Natural killer cell (primary cell): Measurements from ENCODE around the gene LRRC18. TPM values are rescaled to one million over a fixed set of nuclear protein-coding genes. Genes with fewer than 3 reads are reported as not detected.

ENCODE experiments used
- ATAC-seq, 3 donors: fragments of 150-1000 bp in 2 of 3; fragments of 200-7000 bp in 1 of 3; cut with Tn5 transposase; 1 replicate in 1 of 3; 2 replicates in 2 of 3; pipeline ENCODE4 v1.10.0; 2021; ENCODE audit warnings: mild to moderate bottlenecking in 2 of 3, moderate library complexity in 2 of 3
- DNase-seq, 2 donors: peaks; one replicate each; pipeline versions ENCODE4 v3.0.0 to v3.0.0-alpha.2; 2013 to 2021; ENCODE audit warnings: mixed read lengths in 1 of 2
- H3K27ac ChIP-seq: one replicate; pipeline ENCODE4 v1.5.1; 2013; ENCODE audit warnings: mild to moderate bottlenecking, low read length
- H3K27me3 ChIP-seq: one replicate; pipeline ENCODE4 v1.6.1; 2013; ENCODE audit warnings: low read length; ENCODE audit not compliant: control insufficient read depth, insufficient read depth
- H3K36me3 ChIP-seq: one replicate; pipeline ENCODE4 v1.6.1; 2013; ENCODE audit warnings: low read length; ENCODE audit not compliant: control insufficient read depth, insufficient read depth
- H3K4me1 ChIP-seq: one replicate; pipeline ENCODE4 v1.6.1; 2013; ENCODE audit warnings: low read length; ENCODE audit not compliant: control insufficient read depth, insufficient read depth
- H3K4me3 ChIP-seq: one replicate; pipeline ENCODE4 v1.5.1; 2013; ENCODE audit warnings: low read length
- H3K9me3 ChIP-seq: one replicate; pipeline ENCODE4 v1.6.1; 2013; ENCODE audit warnings: low read length; ENCODE audit not compliant: control insufficient read depth, insufficient read depth
- H3K27ac Mint-ChIP-seq, 2 donors: one replicate each; pipeline ENCODE4 v1.8.0; 2022; ENCODE audit warnings: mild to moderate bottlenecking in 2 of 2, mixed read lengths in 2 of 2, moderate library complexity in 1 of 2
- H3K27me3 Mint-ChIP-seq, 2 donors: one replicate each; pipeline ENCODE4 v1.8.0; 2022; ENCODE audit warnings: low read depth in 2 of 2, mixed read lengths in 2 of 2
- H3K36me3 Mint-ChIP-seq: one replicate; pipeline ENCODE4 v1.8.0; 2022; ENCODE audit warnings: mixed read lengths
- H3K4me1 Mint-ChIP-seq, 2 donors: one replicate each; pipeline ENCODE4 v1.8.0; 2022; ENCODE audit warnings: mixed read lengths in 2 of 2
- H3K4me3 Mint-ChIP-seq: one replicate; pipeline ENCODE4 v1.8.0; 2022; ENCODE audit warnings: mild to moderate bottlenecking, moderate library complexity, mixed read lengths
- H3K9me3 Mint-ChIP-seq, 2 donors: one replicate each; pipeline ENCODE4 v1.8.0; 2022; ENCODE audit warnings: mixed read lengths in 2 of 2
- WGBS: methylation state at CpG from one replicate; pipeline ENCODE4 v1.1.7; 2013; ENCODE audit warnings: missing lambda C conversion rate; ENCODE audit not compliant: insufficient coverage; 5-methylcytosine and 5-hydroxymethylcytosine counted together
- intact Hi-C: fragments of 100-400 bp; cut with micrococcal nuclease; formaldehyde crosslinking; loops from one replicate; pipeline ENCODE4 v1.14.2; 2022
- total RNA-seq, 4 donors: library from RNA; stranded (reverse); fragments of 120-200 nt in 1 of 4; gene quantifications; one replicate each; pipeline versions ENCODE4 v1.2.3 to v1.2.4, GENCODE V29; 2013 to 2022
- TF ChIP-seq, protein P1 (sequence below): fragments of 200-600 bp; IDR thresholded peaks from one replicate; pipeline ENCODE4 v1.8.0; 2022; ENCODE audit warnings: antibody characterized with exemption

Gene LRRC18
- total RNA-seq, 3 donors from 2014 or later (not counting 1 experiment from before 2014, with no cell fraction given) = not detected

DNA sequence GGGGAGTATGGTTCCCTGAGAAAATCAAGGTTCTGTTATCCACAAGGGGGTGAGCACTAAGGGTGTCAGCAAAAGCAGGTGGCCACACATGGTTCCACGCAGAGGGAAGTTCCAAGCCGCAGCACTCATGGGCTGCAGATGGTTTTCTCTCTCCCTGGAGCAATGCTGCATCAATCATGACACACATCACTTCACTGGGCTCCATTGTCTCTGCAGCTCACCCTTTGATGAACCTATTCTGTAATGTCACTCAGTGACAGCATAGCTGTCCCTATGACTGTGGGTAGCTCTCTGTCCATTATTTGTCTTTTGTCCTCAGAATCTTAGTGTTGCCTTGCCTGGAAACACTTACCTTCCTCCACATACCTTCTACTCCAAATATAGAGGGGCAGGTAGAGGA, 34.8 kb downstream of the LRRC18 start:
- Mint-ChIP-seq H3K9me3 (no peaks in the 10 kb centered on the region), H3K27me3 (peaks cover 0 to 6% of the 10 kb centered on the region in 2 donors), H3K4me1 (no peaks in the 10 kb centered on the region), H3K27ac (no peak overlapping the region), H3K36me3 (no peaks in the 10 kb centered on the region), H3K4me3 (no peak overlapping the region)
- Histone ChIP-seq H3K4me3 (no peak overlapping the region), H3K27me3 (no peaks in the 10 kb centered on the region), H3K36me3 (no peaks in the 10 kb centered on the region), H3K4me1 (no peaks in the 10 kb centered on the region), H3K9me3 (no peaks in the 10 kb centered on the region), H3K27ac (no peak overlapping the region)
- ATAC-seq (no peak), DNase-seq (no peak)
- TF ChIP-seq, protein P1, sequence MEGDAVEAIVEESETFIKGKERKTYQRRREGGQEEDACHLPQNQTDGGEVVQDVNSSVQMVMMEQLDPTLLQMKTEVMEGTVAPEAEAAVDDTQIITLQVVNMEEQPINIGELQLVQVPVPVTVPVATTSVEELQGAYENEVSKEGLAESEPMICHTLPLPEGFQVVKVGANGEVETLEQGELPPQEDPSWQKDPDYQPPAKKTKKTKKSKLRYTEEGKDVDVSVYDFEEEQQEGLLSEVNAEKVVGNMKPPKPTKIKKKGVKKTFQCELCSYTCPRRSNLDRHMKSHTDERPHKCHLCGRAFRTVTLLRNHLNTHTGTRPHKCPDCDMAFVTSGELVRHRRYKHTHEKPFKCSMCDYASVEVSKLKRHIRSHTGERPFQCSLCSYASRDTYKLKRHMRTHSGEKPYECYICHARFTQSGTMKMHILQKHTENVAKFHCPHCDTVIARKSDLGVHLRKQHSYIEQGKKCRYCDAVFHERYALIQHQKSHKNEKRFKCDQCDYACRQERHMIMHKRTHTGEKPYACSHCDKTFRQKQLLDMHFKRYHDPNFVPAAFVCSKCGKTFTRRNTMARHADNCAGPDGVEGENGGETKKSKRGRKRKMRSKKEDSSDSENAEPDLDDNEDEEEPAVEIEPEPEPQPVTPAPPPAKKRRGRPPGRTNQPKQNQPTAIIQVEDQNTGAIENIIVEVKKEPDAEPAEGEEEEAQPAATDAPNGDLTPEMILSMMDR = no peak
- intact Hi-C loops = no loop called here
- 89% methylated on average over 2 of the region's 2 CpGs for WGBS

DNA sequence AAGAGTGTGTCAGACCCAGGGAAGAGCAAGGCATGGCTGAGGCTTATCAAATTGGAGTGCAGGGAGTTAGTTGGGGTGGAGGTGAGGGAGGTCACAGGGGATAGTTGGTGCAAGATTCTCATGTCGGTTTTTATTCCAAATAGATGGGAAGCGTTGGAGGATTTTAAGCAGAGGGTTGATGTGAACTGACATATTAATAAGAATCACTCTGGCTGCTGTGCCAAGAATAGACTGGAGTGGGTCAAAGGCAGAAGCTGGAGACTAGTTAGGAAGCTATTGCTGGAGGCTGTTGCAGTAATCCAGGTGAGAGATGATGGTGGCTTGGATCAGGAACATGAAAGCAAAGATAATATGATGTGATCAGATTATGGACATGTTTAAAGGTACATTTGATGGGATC, 36.5 kb downstream of the LRRC18 start:
- no peak for DNase-seq
- Histone ChIP-seq H3K36me3 (no peaks in the 10 kb centered on the region), H3K27ac (no peak overlapping the region), H3K9me3 (no peaks in the 10 kb centered on the region), H3K4me3 (no peak overlapping the region), H3K4me1 (no peaks in the 10 kb centered on the region), H3K27me3 (no peaks in the 10 kb centered on the region)
- Mint-ChIP-seq H3K4me3 (no peak overlapping the region), H3K4me1 (no peaks in the 10 kb centered on the region), H3K27me3 (peaks cover 0 to 5% of the 10 kb centered on the region in 2 donors), H3K27ac (no peak overlapping the region), H3K9me3 (no peaks in the 10 kb centered on the region), H3K36me3 (no peaks in the 10 kb centered on the region)
- 80% methylated on average over 2 of the region's 2 CpGs for WGBS
- TF ChIP-seq, protein P1 = no peak
- intact Hi-C loops = no loop called here
- ATAC-seq = no peak

DNA sequence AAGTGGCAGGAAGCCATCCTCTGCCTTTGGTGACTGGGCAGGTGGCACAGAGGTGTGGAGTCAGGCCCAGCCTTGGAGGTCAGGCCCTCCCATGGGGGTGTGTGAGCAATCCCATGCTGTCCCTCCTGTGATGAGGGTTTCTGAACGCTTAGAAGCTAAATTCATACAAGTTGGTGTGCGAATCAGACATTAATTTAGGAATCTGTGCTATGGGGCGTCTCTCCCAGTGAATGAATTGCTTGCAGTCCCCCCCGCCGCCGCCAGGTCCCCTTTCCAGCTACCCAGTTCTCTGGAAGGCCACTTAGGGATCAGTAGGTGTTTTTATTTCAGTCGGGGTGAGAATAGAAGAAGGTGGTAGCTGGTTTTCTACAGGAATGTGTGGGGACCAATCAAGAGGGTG, 37.5 kb downstream of the LRRC18 start:
- no peaks in the 10 kb centered on the region for H3K4me1 Mint-ChIP-seq
- intact Hi-C loops = no loop called here
- Histone ChIP-seq H3K36me3 (no peaks in the 10 kb centered on the region), H3K9me3 (no peaks in the 10 kb centered on the region), H3K27ac (no peak overlapping the region), H3K4me3 (no peak overlapping the region), H3K4me1 (no peaks in the 10 kb centered on the region), H3K27me3 (no peaks in the 10 kb centered on the region)
- ATAC-seq (no peak), DNase-seq (no peak)
- H3K9me3 Mint-ChIP-seq = no peaks in the 10 kb centered on the region
- no peak overlapping the region for H3K4me3 Mint-ChIP-seq
- WGBS = 92% methylated on average over 7 of the region's 7 CpGs
- no peaks in the 10 kb centered on the region for H3K36me3 Mint-ChIP-seq
- no peak overlapping the region for H3K27ac Mint-ChIP-seq
- TF ChIP-seq, protein P1 = no peak
- no peaks in the 10 kb centered on the region for H3K27me3 Mint-ChIP-seq

GRCh38 chr10:48901319-48901718, 38.3 kb downstream of the LRRC18 start:
- H3K4me1 Mint-ChIP-seq = no peaks in the 10 kb centered on the region
- no peaks in the 10 kb centered on the region for H3K27me3 Mint-ChIP-seq
- no peak overlapping the region for H3K27ac ChIP-seq
- WGBS = 96% methylated on average over 4 of the region's 5 CpGs
- no peaks in the 10 kb centered on the region for H3K27me3 ChIP-seq
- H3K36me3 Mint-ChIP-seq = no peaks in the 10 kb centered on the region
- H3K9me3 ChIP-seq = no peaks in the 10 kb centered on the region
- ATAC-seq (no peak), DNase-seq (no peak)
- H3K36me3 ChIP-seq = no peaks in the 10 kb centered on the region
- H3K4me3 ChIP-seq = no peak overlapping the region
- intact Hi-C loops = no loop called here
- TF ChIP-seq, protein P1 = no peak
- H3K9me3 Mint-ChIP-seq = no peaks in the 10 kb centered on the region
- H3K27ac Mint-ChIP-seq = no peak overlapping the region
- no peak overlapping the region for H3K4me3 Mint-ChIP-seq
- no peaks in the 10 kb centered on the region for H3K4me1 ChIP-seq
